Amniotic stem cell (primary cell): Measurements from ENCODE around the gene TEX19.
"Not testable (repeated sequence)": the region's sequence is repeated elsewhere in the genome, so short reads cannot be mapped to it uniquely, and the experiment has no call there.

Experiments used
- DNase-seq: peaks from one replicate; lab custom pipeline; 2025; lab: John Stamatoyannopoulos, UW

Gene TEX19

GRCh38 chr17:82338858-82339633, 20.0 kb upstream of the TEX19 start:
- DNase-seq = no peak

DNA sequence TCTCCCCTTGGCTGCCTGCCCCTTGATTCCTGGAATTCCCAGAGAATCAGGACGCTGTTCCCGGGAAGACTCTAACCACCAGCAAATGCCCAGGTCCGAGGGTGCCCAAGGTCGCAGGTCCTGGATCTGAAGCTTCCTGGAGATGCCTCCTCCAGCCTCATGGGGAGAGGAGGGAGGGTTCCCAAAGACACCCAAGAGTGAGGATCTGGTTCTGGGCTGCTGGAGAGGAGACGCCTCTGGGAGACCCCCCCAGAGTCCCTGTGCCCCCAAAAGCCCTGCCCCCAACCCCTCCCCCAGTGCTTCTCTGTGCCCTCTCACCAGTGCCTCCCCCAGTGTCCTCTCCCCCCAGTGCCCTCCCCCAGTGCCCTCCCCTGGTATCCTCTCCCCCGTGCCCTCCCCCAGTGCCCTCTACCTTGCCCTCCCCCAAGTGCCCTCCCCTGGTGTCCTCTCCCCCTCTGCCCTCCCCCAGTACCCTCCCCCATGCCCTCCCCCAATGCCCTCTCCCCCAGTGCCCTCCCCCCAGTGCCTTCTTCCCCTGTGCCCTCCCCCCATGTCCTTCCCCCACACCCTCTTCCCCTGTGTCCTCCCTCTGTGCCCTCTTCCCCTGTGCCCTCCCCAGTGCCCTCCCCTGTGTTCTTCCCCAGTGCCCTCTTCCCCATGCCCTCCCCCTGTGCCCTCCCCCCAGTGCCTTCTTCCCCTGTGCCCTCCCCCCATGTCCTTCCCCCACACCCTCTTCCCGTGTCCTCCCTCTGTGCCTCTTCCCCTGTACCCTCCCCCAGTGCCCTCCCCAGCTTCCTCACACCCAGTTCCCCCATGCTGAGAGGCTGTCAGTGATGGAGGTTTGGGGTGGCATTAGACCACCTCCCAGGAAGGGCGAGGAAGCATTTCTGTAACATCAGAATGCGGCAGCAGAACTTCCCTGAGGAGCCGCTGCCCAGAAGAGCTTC, 19.1 kb upstream of the TEX19 start:
- DNase-seq = no peak

DNA sequence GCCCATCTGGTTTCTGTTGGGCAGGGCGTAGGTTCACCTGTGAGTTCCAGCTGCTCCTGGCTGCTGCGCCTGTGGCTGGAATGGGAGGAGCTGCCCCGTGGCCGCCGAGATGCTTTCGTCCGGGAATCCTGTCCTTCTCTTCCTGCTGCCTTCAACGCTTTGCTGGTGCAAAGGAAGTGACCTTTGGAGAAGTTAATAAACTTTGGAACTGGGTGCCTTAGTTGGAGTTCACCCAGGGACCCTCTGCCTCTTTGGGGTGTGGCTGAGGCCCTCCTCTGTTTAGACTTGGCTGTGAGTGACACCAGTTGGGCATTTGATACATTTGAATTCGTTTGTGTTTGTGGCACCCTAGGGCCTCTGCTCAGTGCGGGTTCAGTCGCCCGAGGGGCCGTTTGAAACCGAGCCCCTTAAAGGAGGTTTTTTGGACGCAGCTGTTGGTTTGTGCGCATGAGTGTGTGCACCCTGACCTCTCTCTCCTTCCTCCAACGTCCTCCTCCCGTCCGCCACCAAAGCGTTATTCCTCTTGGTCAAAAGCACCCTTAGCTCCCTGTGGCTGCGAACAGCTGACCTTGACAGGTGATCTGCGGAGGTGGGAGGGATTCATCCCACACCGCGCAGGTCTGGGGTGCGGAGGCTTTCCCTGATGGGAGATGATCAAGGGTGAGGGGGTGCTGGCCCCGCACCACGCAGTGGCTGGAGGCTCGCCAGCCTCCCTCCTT, 16.5 kb upstream of the TEX19 start:
- DNase-seq = no peak

- no peak for DNase-seq
Observed at GRCh38 chr17:82343560-82343959, 15.5 kb upstream of the TEX19 start.

GRCh38 chr17:82344175-82344907, 14.7 kb upstream of the TEX19 start:
- DNase-seq = no peak

DNA sequence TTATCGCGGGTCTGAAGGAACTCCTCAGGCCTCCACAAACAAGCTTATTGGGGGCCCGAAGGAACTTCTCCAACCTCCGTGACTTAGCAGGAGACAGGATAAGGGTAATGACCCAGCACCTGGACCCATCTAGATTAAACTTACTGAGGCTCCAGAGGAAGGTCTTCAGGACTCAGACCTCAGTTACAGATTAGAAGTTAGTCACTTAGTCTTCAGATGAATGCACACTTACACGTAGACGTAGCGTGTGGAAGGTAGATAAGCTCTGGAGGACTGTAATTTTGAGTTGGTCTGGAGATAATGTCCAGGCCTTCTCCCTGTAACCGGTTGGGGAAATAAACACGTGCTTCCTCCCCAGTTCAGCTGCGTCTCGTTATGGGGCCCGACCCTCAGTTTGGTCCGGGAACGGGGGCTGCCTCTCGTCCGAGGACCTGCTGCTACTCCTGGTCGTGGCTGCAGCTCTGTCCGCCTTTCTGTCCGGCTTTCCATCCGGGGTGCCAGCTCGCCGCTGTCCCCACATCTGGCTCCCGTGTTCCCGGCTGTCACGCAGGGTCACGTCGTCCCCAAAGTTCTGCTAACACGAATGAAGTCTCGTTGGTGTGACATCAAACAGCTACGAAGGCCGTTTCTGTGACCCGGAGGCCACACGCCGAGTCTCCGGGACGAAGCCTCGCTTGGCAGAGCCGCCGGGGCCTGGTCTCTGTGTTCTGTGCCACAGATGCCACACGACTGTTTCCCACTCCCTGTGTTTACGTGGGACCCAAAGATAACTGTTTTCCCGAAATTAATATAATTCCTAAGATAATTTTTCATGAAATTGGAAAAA, 13.7 kb upstream of the TEX19 start:
- DNase-seq = no peak

DNA sequence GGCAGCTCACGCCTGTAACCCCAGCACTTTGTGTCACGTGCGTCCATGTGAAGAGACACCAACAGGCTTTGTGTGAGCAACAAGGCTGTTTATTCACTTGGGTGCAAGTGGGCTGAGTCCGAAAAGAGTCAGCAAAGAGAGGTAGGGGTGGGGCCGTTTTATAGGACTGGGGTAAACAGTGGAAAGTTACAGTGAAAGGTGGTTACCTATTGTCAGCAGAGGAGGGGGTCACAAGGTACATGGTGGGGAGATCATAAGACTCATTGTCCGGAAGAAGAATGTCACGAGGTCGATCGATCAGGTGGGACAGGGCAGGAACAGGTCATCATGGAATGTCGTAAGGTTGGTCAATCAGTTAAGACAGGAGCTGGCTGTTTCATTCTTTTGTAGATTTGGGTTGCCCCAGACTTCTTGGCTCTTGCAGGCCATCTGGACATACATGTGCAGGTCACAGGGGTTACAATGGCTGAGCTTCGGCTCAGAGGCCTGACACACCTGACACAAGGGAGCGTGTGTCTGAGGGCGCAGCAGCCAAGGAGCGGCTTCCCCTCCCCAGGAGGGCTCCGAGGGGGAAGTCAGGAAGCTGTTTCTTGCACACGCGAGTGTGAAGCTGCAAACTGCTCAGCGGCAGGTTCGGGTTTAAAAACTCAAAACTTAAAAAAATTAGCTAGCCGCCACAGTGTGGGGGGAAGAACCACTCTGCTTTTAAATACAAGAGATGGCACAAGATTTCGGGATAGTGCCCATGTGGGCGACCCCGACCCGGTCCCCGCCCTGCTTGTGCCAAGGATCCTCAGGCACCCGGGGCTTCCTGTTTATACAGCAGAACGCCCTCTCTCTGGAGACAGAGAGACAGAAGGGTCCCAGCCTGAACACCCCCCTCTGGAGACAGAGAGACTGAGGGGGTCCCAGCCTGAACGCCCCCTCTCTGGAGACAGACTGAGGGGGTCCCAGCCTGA, 12.4 kb upstream of the TEX19 start:
- no peak for DNase-seq

DNA sequence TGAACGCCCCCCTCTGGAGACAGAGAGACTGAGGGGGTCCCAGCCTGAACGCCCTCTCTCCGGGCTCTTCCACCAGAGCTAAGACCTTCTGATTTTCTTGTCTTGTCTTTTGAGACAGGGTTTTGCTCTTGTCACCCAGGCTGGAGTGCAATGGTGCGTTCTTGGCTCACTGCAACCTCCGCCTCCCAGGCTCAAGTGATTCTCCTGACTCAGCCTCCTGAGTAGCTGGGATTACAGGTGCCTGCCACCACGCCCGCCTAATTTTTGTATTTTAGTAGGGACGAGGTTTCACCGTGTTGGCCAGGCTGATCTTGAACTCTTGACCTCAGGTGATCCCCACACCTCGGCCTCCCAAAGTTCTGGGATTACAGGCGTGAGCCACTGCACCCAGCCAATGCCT, 11.1 kb upstream of the TEX19 start:
- not testable (repeated sequence) for DNase-seq

GRCh38 chr17:82348434-82348833, 10.6 kb upstream of the TEX19 start:
- DNase-seq = no peak

DNA sequence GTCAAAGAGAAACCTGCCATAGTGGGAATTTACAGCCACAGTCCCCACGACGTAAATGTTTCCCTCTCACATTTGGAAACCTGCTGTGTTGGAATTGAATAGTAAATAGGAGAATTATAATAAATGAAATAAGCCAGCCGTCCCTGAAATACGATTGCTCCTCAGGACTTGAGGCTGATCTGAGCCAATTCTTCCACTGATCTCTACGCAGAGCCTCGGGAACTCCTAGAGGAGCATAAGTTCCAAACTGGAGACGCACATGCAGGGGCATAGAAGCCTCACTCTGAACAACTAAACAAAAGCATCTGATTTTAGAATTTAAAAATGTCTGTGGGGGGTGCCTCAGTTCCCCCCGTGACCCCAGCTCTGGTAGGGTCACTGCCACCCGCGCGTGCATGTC, 10.2 kb upstream of the TEX19 start:
- no peak for DNase-seq

GRCh38 chr17:82349287-82349701, 9.8 kb upstream of the TEX19 start:
- DNase-seq = no peak

DNA sequence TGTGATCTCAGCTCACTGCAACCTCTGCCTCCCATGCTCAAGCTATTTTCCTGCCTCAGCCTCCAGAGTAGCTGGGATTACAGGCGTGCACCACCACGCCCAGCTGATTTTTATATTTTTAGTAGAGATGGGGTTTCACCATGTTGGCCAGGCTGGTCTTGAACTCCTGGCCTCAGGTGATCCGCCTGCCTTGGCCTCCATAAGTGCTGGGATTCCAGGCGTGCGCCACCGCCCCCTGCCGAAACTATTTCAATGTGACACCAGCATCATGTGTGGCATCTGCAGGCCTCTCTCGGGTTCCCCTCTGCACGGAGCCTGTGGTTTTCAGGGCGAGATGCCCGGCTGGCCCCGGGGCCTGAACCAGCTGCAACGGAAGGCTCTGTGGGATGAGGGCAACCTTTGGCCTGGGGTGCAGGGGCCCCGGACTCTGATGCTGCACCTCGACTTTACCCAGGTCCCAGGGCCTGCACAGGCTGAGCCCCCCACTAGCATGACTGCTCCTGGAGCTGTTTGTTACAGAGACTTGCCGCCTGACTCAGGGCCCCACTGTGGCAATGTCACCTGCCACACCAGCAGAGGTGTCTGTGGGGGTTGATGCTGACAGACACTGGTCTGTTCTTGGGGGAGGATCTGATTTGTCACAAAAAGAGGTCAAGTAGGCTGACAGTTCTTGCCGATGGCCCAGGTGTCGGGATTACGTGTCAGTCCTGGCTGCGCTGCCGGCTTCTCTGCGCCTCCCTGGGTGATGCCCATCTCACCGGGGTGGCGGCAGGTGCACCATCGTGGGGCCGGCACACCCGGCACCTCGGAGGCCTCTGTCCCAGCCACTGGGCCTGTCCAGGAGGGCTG, 8.6 kb upstream of the TEX19 start:
- DNase-seq = no peak

DNA sequence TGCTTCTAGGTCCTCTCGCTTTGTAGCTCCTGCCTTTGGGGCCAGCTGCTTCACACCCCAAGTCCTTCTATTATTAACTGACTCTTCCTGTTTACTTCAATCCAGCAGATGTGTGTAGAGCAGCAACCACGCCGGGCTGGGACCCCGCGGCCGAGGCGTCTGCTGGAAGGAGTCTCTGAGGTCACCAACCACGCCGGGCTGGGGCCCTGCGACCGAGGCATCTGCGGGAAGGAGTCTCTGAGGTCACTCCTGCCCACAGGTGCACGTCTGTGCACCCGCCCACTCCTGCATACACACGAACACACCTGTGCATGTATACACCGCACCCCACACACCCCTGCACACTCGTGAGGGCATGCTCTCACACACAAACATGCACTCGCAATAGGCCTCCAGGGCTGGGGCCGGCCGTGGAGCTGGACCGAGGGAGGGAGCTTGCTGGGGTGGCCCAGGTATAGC, 7.8 kb upstream of the TEX19 start:
- DNase-seq = no peak

DNA sequence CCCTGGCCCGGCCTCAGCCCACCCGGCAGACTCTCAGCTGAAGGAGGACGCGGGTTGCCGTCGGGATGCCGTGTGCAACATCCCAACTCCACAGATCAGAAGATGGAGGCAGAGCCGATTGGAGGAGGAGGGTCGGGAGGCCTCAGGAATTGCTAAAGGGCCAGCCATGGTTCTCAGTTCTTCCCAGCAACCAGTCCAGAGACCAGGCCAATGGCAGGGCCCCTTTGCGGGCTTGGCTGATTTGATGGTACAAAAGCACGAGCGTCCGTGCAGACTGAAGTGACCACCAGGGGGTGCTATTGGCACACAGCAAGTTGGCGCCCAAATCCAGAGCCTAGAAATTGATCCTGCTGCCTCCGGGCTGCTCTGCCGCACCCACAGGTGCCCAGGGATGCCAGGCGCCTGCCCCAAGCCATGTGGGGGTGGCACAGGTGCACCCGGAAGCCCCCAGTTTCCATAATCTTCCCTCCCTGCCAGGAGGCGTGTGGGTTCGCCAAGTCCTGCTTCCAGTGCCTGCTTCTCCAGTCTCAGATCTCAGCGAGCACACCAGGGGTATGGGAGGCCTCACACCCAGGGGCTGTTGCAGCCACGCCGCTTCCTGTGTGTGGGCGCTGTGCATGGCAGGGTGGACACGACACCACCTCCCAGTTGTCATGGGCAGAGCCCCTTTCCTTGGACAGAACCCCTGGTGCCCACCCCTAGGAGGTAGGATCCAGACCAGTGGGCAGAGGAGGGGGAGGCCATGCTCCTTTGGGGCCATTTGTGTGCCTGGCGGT, 7.1 kb upstream of the TEX19 start:
- peak; percentile 61 for DNase-seq

- no peak for DNase-seq
Observed at GRCh38 chr17:82353484-82353883, 5.6 kb upstream of the TEX19 start.

DNA sequence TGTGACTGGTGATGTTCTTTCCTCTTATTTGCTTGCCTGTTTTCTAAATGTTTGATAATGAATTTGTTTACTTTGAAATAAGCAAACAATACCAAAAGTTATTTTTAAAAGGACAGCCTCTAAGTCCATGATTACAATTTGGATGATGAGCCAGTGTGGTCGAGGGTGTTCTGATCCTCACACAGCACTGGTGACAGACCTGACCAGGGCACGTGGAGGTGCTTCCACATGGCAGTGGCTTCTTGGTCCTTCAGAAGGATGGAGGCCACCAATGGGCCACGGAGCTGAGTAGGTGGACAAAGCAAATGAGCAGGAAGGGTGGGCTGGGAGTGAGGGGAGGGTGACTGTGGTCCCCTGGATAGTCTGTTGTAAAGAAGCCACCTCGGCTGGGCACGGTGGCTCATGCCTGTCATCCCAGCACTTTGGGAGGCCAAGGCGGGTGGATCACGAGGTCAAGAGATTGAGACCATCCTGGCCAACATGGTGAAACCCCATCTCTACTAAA, 4.2 kb upstream of the TEX19 start:
- no peak for DNase-seq

DNA sequence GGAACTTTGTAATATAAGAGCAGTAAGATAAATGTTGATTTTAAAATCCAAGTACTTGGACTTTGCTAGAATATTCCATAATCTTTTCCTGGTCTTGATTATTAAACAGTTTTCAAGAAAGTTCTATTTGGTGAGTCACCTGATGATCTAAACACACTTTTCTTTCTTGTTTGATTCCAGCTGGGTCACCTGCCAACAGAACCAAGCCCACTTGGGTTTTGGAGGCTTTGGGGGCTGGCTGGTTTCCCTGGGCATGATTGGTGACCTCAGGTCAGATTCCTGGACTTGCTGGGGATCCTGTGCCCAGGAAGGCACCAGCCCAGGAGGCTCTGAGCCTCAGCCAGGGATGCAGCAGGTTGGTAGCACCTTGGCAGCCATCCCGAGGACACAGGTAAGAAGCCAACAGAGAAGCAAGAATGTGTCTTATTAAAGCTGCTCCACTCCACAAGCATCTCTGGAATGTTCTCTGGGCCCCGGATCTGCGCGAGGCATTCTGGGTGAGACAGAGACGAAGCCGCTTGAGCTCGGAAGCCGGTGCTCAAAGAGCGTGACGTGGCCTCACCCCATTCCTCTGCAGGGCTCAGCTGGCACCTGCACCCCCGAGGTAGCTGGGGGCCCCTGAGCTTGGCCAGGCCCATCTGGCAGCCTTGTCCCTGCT, 3.1 kb upstream of the TEX19 start:
- no peak for DNase-seq
